GM12872 (cell line): ENCODE results near the gene FAM193A.

Experiments used
- TF ChIP-seq, protein P1 (sequence below): IDR thresholded peaks from 3 replicates; pipeline ENCODE4 v1.5.1; 2011; ENCODE audit warnings: low read depth, mild to moderate bottlenecking, low read length, moderate library complexity; ENCODE audit not compliant: insufficient read depth

Gene FAM193A

DNA sequence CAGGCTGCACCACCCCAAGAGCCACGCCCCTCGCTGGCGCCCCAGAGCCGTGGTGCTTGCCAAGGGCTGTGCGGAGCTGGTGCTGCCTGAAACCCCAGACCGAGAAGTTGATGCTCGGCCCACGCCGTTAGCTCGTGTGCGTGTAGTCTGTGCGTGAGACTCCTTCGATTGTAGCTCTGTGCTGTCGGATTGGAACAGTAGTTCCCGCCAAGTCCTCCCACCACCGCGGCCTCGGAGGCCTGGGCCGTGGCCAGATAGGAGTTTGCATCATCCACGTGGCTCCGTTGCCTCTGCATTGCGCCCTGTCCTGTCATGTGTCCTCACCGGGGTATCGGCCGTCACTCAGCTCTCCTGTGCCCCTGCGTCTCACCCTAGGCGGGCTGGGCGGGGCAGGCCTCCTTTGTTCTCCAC lies 195.5 kb downstream of the FAM193A start:
- TF ChIP-seq, protein P1, sequence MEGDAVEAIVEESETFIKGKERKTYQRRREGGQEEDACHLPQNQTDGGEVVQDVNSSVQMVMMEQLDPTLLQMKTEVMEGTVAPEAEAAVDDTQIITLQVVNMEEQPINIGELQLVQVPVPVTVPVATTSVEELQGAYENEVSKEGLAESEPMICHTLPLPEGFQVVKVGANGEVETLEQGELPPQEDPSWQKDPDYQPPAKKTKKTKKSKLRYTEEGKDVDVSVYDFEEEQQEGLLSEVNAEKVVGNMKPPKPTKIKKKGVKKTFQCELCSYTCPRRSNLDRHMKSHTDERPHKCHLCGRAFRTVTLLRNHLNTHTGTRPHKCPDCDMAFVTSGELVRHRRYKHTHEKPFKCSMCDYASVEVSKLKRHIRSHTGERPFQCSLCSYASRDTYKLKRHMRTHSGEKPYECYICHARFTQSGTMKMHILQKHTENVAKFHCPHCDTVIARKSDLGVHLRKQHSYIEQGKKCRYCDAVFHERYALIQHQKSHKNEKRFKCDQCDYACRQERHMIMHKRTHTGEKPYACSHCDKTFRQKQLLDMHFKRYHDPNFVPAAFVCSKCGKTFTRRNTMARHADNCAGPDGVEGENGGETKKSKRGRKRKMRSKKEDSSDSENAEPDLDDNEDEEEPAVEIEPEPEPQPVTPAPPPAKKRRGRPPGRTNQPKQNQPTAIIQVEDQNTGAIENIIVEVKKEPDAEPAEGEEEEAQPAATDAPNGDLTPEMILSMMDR = no peak

DNA sequence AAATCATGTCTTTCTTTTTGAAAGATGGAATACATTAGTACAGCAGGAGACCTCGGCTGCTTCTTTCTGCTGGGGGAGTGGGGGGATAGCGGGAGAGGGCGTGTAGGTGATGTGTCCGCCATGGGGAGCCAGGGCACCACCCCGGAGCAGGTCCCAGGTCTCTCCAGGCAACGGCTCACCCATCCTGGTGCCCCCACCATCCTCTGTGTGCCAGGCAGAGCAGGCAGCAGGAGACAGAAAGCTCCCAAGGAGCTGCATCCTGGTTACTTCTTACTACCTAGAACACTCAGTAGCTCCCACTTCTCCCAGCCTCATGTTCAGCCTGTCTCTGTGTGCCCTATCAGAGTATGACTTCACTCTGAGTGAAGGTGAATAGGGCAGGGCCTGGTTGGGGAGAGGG lies 196.1 kb downstream of the FAM193A start:
- TF ChIP-seq, protein P1 = no peak

DNA sequence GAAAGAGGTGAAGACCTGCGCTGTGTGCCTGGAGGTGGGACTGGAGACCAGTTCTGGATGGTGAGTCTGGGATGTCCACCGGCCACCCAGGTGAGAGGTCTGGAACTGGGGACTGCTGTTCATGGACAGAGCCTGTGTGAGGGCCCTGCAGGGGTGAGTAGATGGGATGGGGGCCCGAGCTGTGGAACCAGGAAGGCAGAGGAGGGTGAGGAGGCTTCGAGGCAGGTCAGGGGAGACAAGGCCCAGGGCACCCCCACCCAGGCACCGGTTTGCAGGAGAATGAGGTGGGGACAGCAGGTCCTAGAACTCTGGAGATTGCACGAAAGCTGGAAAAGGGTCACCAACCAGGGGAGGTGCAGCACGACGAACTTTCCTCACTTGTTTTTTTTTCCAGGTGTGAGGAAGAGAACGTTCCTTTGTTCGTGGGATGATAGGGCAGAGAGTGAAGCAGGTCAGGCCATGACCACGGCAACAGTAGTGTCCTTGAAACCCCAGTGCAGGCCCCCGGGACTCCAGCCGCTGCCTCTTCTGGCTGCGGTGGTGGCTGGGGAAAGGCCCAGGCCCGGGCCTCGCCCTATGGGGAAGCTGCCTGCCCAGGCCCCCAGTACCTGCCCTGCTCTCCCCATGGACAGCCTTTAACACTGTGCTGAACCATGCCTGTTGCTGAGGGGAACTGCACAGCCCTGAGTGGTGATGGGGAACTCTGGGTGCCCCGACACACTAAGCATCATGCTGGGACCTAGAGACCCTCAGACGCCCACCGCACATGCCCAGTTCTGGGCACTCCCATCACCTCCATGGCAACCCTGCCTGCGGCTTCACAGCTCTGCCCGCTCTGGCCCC lies 196.8 kb downstream of the FAM193A start:
- TF ChIP-seq, protein P1 = no peak

DNA sequence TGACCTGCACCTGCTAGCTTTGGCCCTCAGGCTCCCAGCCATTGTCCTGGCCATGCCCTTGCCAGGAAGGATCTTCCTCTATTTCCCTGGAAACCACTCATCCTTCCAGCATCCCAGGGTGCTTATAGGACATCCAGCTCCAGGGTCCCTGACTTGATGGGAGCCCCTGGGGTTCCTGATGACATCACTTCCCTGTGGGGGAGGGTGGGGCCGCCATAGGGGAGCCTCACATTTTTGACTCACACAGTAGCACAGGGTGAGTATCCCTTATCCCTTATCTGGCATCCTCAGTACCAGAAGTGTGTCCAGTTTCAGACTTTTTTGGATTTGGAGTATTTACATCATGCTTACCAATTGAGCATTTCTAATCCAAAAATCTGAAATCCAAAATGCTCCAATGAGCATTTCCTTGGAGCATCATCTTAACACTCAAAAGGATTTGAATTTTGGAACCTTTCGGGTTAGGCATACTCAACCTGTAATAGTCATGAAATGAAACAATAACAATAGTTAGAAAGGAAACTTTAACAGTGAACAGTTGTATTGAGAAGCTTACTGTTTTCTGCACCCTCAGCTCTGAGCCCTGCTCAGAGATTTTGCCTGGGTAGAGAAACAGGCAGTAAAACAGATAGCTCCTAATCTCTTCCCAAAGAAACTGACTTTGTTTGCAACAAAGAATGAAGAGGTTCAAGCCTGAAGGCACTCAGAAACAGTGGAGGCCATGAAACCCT lies 197.6 kb downstream of the FAM193A start:
- TF ChIP-seq, protein P1 = no peak

DNA sequence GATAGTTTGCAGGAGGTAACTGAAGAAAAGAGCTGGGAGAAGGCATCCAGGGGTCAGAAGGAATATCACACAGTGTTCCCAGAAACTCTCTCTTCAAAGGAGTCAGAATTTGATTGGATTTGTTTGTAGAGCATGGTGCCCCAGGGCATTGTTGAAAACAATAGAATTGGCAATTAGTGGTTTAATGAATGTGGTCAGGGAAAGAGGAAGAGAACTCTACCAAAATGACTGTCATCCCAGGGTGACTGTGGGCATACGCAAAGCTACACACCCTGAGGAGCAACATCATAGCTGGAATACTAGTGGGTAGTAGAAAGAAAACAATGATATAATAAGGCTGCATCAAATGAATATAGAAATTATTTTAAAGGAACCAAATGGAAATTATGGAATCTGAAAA lies 198.2 kb downstream of the FAM193A start:
- TF ChIP-seq, protein P1 = no peak

DNA sequence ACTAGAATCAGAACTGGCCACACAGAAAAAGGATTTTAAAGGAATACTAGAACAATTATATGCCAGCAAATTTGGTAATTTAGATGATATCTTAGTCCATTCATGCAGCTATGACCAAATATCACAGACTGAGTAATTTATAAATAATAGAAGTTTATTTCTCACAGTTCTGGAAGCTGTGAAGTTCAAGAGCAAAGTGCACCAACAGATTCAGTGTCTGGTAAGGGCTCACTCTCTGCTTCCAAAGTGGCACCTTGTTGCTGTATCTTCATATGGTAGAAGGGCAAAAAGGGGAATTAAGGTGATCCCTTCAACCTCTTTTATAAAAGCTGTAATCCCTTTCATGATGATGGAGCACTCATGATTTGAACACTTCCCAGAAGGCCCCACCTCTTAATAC lies 199.4 kb downstream of the FAM193A start:
- TF ChIP-seq, protein P1 = no peak

DNA sequence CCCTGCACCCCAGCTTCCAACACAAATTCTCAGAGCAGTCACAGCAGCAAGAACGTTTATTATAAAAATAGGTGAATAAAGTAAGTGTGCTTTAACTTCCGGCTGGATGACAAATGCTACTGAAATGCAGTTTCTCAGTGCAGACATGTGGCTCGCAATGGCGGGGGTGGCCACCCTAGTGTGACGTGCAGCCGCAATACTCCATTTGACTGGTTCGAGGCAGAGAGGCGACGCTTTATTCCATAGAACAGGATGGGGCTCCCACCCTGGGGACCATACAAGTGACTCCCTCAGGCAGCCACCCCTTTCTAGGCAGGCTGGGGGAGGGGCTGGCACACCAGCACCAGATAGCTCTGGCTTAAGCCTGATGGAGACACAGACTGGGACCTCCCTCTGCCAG lies 205.2 kb downstream of the FAM193A start:
- TF ChIP-seq, protein P1 = no peak
